LNCAP (cell line): Measurements from ENCODE around the gene TSSC4.

ENCODE experiments used
- TF ChIP-seq, protein P1 (sequence below): fragments of 450-650 bp; IDR thresholded peaks from 2 replicates; pipeline ENCODE4 v1.5.1; 2017; ENCODE audit warnings: mild to moderate bottlenecking

The TSSC4 gene

DNA sequence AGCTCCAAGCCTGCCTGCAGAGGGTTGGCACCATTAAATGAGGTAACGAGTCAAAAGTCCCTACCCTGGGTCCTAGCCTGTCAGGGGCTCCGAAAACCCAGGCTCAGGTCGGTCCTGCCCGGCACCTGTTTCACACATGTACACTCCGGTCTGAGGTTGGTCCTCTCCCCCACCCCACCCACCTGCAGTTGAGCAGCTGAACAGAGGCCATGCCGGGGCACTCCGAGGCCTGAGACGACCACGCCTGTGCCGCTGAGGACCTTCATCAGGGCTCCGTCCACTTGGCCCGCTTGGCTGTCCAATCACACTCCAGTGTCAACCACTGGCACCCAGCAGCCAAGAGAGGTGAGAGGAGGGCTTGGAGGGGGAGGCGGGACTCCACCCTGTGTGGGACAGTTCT lies 1.6 kb downstream of the TSSC4 start:
- TF ChIP-seq, protein P1, sequence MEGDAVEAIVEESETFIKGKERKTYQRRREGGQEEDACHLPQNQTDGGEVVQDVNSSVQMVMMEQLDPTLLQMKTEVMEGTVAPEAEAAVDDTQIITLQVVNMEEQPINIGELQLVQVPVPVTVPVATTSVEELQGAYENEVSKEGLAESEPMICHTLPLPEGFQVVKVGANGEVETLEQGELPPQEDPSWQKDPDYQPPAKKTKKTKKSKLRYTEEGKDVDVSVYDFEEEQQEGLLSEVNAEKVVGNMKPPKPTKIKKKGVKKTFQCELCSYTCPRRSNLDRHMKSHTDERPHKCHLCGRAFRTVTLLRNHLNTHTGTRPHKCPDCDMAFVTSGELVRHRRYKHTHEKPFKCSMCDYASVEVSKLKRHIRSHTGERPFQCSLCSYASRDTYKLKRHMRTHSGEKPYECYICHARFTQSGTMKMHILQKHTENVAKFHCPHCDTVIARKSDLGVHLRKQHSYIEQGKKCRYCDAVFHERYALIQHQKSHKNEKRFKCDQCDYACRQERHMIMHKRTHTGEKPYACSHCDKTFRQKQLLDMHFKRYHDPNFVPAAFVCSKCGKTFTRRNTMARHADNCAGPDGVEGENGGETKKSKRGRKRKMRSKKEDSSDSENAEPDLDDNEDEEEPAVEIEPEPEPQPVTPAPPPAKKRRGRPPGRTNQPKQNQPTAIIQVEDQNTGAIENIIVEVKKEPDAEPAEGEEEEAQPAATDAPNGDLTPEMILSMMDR: no peak

DNA sequence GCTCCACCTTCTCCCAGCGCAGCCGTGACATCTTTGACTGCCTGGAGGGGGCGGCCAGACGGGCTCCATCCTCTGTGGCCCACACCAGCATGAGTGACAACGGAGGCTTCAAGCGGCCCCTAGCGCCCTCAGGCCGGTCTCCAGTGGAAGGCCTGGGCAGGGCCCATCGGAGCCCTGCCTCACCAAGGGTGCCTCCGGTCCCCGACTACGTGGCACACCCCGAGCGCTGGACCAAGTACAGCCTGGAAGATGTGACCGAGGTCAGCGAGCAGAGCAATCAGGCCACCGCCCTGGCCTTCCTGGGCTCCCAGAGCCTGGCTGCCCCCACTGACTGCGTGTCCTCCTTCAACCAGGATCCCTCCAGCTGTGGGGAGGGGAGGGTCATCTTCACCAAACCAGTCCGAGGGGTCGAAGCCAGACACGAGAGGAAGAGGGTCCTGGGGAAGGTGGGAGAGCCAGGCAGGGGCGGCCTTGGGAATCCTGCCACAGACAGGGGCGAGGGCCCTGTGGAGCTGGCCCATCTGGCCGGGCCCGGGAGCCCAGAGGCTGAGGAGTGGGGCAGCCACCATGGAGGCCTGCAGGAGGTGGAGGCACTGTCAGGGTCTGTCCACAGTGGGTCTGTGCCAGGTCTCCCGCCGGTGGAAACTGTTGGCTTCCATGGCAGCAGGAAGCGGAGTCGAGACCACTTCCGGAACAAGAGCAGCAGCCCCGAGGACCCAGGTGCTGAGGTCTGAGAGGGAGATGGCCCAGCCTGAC lies 2.5 kb downstream of the TSSC4 start:
- TF ChIP-seq, protein P1: no peak

DNA sequence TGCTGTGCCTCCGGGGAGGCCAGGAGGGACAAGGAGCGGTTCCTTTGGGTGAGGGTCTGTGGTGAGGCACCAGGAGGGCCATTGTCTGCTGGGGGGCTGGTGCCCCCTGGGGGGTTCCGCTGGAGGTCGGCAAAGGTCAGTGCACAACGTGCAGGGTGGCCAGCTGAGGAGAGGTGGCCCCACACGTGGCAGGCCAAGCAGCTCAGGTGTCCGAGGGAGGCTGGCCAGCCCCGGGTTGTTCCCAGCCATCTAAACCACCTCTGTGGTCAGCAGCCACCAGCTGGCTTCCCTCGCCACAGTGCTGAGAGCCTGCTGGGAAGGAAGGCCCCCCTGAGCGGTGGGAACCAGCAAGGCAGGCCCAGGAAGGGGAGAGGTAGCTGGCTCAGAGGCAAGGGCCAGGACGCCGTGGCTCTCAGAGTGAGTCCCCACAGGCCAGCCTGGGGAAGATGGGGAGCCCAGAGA lies 4.2 kb downstream of the TSSC4 start:
- TF ChIP-seq, protein P1: no peak

DNA sequence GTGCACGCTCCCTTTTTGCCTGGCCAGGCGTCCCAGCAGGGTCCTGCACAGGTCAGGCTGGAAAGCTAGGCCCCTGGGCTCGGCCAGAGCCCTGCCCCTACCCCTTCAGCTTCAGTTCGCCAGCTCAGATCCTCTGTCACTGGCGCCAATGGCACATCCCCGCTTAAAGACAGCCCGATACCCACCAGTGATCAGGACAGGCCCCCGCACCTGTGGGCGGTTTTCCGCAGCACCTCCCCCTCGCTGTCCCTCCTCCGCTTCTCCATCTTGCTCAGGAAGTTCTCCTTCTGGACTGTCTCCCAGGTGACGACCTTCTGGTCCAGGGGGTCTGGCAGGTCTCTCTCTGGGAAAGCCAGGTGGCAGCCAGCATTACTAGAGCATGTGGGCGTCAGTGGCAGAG lies 5.9 kb downstream of the TSSC4 start:
- TF ChIP-seq, protein P1: no peak

DNA sequence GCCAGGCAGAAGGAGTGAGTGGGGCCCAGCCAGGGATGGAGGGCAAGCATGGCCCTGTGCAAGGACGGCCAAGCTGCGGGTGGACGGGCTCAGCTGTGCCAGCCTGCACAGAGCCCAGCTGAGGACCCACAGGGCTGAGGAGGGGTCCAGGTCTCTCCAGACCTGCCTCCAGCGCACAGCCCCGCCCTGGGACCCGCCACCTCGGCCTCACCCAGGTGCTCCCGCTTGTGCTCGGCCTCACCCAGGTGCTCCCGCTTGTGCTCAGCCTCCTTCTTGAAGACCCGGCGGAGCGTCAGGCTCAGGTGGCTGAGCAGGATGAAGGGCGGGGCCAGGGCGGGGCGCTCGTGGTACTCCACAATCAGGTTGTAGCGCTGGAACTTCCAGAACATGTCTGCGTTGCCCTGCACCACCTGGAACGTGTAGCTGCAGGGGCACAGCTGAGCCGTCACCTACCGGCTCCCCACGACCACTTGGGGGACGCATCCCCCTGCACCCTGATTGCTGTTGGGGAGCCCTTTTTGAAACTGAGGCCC lies 6.4 kb downstream of the TSSC4 start:
- TF ChIP-seq, protein P1: no peak

DNA sequence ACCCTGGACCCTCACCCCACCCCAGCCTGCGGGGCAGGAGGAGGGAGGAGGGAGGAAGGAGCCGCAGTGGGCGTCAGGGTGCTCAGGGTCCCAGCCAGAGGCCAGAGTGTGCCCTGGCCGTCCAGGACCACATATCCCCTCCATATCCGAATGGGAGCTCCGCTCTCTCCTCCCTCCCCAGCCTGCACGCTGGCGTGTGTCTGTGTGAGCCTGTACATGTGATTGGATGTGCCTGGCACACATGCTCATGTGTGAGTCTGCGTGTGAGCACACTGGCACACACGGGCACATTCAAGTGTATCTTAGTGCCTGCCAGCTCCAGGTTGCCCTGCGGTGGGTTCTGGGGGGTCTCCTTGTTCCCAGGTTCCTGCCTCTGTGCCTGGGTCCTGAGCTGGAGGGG lies 8.1 kb downstream of the TSSC4 start:
- TF ChIP-seq, protein P1: no peak

DNA sequence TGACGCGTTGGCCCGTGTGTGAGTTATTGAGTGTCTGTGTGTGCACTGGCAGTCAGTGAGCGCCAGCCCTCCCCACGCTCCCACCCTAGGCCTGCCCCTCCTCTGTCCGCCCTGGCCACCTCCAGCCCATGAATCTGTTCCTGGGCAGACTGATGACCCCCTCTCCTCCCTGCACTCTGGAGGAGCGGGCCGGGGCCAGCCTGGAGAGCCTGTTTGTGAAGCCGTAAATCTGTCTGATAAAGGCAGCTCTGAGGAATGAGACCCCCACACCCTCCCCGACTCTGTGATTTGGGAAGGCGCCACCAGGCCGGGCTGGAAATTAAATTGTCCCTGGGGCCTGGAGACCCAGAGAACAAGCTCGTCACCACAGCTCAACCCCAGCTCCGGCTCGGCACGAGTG lies 8.6 kb downstream of the TSSC4 start:
- TF ChIP-seq, protein P1: no peak
